Middle frontal gyrus (tissue), 1 donor: ENCODE results near the gene DIAPH2.

ENCODE experiments used
- DNase-seq: peaks from one replicate; pipeline ENCODE4 v3.0.0-alpha.2; 2015; ENCODE audit warnings: low spot score; ENCODE audit errors: extremely low spot score

DIAPH2 gene

DNA sequence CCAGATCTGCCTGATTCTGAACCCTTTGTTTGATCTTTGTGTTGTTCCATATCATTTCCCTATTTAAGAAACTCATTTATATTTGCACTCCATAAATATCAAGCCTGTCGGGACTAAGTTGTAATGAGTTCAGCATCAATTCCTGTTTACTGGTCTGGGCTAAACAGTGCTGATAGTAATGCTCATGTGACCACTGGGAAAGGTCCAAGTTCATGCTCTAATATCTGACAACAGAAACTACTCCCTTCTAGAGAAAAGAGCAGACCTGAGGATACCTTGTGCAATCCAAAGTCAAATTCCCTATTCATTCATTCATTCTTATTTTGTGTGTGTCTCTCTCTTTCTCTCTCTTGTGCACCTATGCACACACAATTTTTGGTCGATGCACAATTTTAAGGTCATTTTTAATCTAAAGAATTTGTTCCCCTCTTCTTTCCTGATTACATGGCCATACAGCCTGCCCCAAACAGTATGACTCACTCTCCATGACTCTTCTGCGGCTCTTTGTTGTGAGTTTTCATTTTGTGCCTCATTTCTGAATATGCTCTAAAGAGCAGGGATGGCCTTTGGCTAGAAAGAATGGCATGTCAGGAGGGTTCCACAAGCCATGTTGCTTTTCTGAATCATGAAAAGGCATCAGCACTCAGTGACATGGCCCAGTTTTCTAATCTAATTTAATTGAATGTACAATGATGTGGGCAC lies 863.4 kb downstream of the DIAPH2 start:
- no peak for DNase-seq

DNA sequence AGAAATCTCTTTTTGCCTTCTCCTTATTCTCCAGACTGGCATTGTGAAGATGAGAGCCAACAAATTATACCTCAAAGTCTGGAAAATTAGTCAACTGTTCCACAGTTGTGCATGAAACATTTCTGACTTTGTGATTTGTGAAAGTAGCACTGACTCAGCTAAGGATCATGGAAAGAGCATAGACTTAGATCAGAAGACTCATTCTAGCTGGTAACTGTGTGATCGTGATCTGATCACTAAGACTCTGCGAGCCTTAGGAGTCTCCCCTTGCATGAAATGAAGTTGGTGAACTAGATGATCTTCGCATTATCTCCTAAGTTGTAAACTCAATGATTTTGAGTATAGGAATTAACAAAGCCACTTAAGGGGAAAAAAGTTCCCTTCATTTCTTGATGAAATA lies 867.2 kb downstream of the DIAPH2 start:
- DNase-seq: no peak

DNA sequence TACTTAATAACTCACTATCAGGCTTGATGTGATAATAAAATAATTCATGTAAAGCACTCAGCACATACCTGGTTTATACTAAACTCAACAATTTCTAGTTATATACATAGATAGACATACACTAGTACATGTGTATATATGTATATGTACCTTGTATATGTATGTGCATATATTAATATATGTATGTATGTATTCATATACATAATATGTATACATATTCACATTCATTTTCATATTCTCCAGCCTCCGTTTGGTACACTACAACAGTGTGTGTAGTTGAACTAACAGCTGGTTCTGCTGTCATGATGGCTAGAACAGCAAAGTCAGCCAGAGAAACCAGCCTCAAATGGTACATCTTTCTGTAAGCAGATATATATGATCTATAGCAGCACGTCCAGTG lies 869.2 kb downstream of the DIAPH2 start:
- no peak for DNase-seq

DNA sequence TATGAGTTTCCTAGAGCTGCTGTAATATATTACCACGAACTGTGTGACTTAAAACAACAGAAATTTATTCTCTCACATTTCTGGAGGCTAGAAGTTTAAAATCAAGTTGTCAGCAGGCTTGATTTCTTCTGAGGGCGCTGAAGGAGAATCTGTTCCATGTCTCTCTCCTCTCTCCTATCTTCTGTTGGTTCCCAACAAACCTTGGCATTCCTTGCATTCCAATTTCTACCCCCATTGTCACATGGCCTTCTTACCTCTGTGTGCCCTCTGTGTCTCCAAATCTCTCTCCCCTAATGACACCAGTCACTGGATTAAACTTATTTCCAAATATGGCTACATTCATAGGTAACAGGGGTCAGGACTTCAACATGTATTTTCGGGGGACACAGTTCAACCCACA lies 871.7 kb downstream of the DIAPH2 start:
- DNase-seq: no peak

DNA sequence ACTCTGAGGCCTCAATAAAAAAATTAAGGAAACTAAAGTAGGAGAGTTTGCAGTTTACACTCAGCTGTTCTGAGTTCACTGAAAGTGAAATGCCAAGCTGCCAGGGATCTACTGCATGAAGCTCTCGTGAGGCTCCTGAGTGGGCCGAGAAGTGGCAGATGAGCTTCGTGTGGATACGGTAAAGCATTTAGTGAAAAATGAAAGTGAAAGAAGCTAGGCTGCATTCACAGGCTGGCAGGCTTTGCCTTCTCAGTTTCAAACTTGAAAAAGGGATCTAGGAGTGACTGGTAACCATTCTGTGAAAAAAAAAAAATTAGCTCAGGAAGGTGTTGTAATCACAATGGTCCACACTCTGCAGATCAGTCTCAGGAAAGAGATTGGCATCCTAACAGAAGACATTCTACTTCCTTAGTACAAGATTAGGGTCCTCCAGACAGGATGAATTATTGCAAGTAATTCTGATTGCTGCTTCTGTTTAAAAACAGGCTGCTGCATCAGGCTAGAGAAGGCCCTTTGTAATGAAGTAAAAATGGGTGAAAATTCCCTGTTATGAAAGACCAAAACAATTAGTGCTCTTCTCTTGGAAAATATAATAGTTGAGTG lies 879.0 kb downstream of the DIAPH2 start:
- DNase-seq: no peak

DNA sequence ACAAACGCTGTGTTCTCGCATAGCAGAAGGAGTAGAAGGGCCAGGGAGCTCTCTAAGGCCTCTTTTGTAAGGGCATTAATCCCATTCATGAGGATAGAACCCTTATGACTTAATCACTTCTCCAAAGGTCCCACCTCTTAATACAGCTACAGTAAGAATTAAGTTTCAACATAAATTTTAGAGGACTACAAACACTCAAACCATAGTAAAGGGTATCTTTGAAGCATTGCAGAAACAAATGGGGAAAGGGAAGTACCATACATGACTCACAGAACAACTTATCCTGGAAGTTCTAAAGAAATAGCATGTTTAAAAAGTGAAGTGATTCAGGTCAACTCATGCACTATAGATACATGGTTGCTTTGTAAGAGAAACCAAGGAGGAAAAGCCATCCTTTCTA lies 879.9 kb downstream of the DIAPH2 start:
- no peak for DNase-seq

DNA sequence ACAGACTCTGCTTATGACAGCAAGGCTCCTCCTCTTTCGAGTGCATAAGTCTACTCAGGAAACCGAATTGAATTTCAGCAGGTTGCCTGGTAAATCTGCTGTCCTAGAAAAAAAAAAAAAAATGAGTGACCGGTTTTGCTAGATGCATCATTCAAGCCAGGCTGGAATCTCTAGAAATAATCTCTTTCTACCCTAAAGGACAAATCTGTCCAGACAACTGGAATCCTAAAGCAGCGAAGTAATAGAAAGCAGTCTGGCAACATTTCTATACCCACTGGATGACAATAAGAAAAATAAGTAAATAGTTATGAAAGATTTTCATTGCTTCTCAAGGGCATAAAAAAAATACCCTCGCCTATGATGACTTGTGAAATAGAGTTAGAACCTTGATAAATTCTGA lies 902.5 kb downstream of the DIAPH2 start:
- DNase-seq: no peak

DNA sequence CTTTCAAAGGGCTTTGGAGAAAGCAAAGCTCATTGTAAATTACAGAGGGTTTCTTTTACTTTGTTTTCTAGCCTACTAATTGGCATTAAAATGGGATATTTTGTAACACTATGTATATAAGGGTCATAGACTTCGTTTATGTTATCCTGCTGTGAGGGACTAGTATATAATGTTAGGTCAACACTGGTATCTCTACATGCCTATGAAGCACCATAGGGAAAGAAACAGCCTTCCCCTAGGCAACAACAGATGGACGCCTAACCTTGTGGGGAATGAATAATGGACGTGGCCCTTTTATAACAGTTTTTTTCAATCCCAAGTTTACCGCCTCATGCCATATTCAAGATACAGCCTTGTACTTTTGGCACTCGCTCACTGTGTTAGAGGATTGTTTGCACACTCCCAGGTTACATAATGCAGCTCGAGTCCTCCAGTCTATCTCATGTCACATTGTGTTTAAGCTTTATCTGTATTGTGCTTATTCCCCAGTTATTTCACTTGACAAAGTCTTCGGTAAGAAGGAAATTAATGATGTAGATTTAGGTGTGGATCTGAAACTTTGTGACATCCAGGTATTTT lies 910.1 kb downstream of the DIAPH2 start:
- DNase-seq: no peak

DNA sequence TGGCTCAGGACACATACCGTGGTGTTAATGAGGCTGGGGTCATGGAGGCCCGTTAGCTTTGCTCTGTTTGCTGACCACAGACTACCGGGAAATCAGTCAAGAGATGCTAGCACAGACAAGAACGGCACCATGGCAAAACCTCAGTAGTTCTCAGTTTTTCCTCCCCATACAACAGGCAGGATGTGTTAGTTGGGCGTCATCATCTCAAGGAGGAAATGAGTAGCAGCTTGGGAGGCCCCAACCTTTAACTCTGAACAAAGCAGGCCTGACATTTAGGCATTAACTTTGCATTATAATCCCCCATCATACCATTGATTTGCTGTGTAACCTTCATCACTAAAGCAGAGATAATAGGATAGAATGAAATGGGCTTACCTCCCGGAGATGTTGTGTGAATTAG lies 913.3 kb downstream of the DIAPH2 start:
- DNase-seq: no peak

DNA sequence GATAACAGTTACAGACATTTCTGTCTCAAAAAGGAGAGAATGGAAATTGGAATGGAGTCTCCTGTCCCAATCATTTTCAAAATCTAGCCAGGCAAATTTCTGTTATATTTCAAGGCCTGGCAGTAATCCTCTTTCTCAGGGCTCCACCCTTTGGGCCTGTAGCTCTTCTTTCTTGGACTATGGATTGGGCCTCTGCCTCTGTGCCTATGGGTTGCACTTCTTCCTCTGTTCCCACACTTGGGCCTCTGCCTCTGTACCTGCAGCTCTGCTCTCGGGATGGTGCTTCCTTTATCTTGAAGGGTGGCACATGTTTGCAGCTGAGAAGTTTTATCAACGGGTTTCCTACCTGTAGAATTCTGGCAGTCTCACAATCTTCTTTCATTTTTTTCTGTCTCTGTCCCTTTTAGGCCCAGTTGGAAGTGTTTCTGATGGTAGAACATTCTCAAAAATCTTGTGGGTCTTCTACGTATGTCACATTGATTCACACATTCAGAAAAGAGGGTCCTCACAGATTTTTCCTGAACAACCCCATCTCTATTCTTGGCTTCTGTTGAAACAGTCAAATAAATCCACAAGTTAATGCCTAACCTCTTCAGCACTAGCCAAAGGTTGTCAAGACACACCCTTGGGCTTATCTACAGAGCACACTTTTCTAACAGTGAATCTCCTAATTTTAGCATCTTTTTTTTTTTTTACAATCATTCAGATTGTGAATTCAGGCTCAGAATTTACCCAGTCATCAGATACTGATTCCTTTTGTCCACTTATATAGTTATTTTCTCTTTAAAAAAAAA lies 918.0 kb downstream of the DIAPH2 start:
- DNase-seq: no peak

DNA sequence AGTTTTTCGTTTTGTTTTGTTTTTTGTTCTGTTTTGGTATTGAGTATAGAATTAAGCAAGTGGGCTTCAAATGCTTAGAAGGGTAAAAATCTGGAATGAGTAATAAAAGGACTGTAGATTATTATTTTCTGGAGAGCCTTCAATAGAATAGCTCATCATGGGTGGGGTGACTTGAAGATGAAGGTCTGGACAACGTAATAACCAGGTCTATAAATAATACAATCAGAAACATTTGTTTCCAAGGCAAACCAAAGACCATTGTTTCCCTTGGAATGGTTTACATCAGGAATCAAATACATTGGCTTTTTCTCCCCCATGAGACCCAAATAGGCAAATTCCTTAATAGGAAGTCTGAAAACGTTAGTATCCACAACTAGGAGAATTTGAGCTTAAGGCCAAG lies 920.6 kb downstream of the DIAPH2 start:
- no peak for DNase-seq

DNA sequence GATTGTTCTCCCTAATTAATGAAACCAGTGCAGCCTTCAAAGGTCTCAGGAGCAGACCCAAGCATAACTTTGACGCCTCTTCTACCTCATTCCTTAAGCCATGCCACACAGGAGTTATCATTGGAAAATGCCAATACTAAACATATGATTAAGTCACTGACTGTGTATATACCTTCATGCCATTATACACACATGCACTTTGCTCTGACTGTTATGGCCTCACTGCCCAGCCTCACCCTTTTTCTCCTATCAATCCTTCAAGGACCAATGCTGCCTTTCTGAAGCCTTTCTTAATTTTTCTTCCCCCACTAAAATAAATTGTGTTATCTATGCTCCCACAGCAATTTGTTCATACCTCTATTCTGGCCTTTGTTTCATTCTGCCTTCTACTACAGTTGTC lies 924.7 kb downstream of the DIAPH2 start:
- DNase-seq: no peak

DNA sequence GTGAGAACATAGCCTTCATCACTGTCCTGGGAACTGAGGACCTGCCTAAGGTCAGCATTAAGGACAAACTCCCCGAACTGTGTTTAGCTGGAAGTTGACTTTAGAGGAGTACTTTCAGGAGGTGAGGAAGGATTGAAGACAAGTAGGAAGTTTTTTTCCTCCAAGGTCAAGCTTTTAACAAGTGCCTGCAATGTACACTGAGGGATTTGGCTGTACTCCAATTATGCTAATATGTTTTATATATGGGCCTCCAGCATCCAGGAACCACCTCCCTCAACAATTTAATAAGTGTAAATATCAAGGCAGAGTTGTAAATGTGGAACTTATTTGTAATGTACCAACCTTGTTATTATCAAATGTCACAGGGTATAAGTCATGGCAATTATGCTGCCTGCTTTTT lies 925.3 kb downstream of the DIAPH2 start:
- no peak for DNase-seq

DNA sequence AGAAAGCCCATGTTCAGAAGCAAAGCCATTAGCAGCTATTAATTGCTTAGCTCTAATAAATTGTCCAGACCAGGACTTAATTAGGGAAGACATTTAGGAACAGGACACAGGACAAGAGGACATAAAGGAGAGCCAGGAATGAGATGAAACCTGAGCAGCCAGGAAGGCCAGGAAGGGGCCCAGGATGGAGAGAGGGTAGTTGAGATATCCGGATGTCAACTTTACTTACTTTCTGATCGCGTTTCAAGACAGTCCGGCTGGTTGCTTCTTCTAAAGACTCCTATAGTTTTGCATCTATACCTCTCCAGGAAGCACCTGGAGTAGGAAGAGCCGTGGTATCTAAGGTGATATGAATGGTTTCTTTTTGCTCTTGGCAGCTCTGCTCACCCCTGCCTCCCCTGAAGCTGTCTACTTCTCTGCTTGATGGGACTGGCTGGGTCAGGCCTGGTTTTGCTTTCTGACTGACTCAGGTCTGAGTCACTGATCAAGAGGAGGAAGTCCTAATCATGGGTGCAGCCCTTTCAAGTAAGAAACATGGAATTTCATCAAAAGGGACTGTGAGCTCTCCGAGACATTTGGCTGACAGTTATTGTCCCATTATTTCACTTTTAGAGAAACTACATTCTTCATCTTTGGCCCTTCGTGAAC lies 932.4 kb downstream of the DIAPH2 start:
- no peak for DNase-seq

DNA sequence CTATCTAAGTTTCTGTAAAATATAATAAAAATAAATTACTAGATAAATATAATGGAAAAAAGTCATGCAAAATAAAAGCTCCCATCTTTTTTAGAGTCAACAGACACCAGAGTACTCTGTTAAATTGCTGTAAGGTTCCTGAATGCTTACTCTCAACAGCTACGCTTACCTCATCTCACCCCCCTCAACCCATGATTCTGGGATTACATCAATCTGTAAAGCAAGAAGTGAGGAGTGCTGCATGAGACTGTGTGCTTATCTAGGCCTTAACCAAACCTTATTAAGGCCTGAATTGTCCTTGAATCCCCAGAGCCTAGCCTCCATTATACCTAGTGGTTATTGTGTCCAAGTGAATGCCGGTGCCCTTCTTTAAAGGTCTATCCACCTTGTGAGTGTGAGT lies 934.9 kb downstream of the DIAPH2 start:
- no peak for DNase-seq

DNA sequence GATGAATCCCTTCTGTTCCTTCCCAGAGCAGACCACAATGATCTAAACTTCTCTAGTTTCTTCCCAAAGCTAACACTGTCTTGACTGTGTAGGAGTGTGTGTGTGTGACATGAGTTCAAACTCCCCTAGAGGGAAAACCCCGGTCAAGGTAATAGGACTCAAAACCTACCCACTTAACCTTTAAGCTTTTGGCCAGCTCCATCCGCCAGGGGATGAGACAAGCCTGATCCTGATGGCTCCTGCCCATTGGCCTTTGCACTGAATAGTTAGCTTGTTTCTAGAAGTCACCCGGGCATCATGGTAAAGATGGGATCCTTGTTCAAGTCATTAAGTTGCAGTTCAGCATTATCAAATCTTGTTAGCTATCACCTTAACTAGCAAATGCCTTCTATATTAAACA lies 937.5 kb downstream of the DIAPH2 start:
- DNase-seq: no peak

DNA sequence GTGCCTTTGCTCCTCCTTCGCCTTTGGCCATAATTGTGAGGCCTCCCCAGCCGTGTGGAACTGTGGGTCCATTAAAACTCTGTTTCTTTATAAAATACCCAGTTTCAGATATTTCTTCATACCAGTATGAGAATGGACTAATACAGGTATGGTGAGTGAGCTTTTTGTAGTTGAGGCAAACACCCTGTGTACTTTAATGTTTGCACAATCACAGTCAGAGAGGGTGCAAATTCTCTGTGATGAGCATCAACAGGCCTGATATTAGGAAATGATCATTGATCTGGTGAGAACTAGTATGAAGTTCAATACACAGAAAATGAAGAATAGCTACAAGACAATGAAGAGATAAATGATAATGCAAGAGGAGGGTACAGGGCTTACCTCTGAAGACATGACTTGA lies 943.7 kb downstream of the DIAPH2 start:
- no peak for DNase-seq

DNA sequence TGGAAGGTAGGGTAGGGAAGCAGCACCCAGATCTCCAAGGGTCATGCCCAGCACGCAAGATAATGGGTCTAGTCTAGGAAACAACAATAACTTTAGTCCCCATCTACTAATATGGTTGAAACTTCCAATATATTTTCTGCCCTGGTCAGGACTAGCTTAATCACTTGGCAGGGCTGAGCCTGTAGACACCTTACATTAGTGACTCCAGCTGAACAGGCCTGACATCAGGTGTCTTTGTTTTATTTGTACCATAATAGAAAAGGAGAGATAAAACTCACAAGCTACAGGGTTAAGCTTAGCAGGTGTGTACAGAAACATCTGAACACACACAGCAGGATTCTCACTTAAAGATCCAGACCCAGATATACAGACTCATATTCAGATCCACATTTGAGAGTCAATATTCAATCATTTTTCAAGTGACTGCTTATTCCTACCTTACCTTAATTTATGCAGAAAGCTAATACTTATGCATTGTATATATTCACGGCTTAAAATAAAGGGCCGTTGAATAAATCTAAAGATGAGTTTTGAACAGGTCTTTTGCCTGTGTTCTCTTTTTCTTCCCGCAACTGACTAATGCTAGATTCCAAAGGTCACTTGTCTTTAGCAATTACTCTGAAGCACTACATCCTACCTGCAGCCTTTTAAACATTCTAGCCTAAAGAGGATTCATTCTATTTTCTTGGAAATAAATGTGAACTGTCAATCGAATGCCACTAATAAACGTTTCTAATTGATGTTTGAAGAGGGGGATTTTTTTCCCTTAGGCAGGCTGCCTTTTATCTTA lies 944.4 kb downstream of the DIAPH2 start:
- no peak for DNase-seq

DNA sequence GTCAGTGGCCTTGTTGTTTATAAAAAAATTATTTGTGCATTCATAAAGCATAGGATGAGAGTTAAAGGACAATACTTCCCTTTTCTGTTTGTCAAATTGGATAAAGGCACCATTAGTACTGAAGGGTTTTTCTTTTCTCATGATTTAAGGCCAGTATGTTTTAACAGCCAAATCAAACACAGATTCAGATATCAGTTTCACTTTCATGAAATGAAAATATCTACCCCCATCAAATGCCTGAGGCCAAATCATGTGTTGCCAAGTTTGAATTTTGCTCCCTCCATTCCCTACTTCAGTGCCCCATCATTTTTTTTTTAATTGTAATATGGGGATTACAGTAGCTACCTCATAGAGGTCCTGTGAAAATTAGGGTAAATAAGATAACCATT lies 944.9 kb downstream of the DIAPH2 start:
- no peak for DNase-seq

DNA sequence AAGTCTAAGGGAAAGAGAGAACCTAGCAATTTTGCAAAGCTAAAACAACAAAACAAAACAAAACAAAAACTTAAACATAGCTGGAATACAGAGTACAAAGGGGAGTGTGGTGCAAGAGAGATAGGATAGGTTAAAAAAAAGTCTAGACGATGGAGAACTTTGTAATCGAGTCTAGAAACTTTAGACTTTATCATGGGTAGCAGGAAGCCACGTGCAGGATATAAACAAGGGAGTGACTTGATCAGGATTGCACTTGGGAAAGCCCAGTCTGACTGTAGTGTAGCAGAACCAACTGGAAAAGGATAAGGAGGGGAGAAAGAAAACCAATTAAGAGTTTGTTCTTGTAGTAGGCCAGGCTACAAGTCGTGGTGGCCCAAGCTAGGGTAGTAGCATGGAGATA lies 949.2 kb downstream of the DIAPH2 start:
- DNase-seq: no peak
